NCI-H2227 (cell line): Measurements from ENCODE around the gene CGB2.

Experiments used
- DNase-seq: peaks from one replicate; lab custom pipeline; 2025; ENCODE audit not compliant: unreplicated experiment; lab: John Stamatoyannopoulos, UW

CGB2 gene

DNA sequence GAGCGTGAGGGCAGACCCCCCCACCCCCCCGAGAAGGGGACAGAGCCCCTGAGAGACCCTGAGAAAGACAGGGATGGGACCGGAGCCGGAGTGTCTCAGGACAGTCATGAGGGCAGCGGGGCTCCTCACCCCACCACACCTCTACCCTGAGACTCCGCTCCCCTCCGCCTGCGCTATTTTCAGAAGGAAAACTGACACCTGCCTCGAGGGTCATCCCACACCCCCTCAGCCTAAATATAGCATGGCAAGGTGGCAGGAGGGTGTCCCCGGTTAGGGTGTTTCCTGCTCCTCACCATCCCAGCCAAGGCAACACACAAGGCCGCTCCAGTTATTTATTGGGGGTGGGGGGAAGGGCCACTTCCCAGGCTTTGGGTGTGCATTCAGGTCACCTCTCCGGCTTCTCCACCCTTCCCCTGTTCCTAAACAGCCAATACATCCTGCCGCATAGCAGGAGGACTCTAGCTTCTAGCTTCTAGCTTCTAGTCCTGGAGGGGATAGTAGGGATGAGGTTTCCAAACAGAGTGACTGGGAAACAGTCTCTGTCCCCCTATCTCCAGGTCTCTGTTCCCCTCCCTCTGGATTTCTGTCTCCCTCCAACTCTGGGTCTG lies 34.3 kb downstream of the CGB2 start:
- no peak for DNase-seq

DNA sequence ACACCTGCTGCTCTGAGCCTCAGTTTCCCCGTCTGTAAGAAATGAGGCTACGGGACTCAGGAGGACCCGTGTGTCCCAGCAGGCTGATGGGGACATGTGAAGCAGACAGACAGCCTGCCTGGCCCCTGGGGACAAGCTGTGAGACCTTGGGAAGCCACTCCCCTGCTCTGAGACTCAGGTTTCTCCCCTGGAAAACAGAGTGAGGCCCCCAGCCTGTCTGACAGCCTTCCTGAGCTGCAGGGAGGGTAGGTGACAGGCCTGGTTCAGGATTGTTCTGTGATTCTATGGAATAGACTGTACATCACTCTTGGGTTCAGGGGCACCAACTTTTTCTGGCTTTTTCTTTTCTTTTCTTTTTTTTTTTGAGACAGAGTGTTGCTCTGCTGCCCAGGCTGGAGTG lies 35.9 kb downstream of the CGB2 start:
- no peak for DNase-seq

- DNase-seq = no peak
Measured at GRCh38 chr19:49069026-49069425, 37.3 kb downstream of the CGB2 start.

- no peak for DNase-seq
Measured at GRCh38 chr19:49070416-49070815, 38.7 kb downstream of the CGB2 start.

- peak; percentile 53 for DNase-seq
Measured at GRCh38 chr19:49071860-49072547, 40.3 kb downstream of the CGB2 start.

- no peak for DNase-seq
Measured at GRCh38 chr19:49073514-49074378, 42.1 kb downstream of the CGB2 start.

GRCh38 chr19:49074869-49075268 lies 43.2 kb downstream of the CGB2 start:
- DNase-seq = peak; percentile 34

GRCh38 chr19:49080392-49080791 lies 48.7 kb downstream of the CGB2 start:
- no peak for DNase-seq

DNA sequence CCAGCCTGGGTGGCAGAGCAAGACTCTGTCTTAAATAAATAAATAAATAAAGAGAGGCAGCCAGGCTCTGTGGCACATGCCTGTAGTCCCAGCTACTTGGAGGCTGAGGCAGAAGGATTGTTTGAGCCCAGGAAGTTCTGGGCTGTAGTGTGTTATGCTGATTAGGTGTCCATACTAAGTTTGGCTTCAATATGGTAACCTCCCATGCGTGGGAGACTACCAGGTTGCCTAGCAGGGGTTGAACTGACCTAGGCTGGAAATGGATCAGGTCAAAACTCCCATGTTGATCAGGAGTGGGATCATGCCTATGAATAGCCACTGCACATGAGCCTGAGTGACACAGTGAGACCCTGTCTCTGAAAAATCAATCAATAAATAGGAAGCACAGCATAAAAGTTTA lies 49.6 kb downstream of the CGB2 start:
- DNase-seq = no peak
